ENCODE data around the gene HCFC1.

DNA sequence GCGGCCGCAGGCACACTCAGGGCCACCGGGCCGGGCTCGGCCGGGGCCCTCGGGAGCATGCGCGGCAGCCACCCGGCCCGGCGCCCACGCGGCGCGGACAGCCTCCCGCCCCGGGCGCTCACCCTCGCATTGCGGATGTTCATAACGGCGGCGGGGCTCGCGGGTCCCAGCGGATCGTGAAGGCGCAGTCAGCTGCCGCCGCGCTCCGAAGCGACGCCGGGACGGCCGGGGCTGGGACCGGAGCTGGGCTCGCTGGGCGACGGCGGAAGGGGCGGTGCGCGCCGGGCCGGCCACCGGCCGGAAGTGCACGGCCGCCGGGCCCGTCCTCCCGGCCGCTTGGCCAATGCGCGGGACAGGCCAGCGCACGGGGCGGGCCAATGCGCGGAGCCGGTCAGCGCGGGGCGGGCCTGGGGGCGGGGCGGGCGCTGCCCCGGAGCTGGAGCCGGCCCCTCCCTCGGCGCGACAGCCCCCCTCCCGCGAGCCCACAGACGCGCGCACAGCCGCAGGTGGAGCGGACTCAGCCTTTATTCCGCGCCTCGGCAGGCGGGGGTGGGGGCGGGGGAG, 36.8 kb downstream of the HCFC1 start, which contains the start of gene NAA10:
- TF ChIP-seq, protein P1, sequence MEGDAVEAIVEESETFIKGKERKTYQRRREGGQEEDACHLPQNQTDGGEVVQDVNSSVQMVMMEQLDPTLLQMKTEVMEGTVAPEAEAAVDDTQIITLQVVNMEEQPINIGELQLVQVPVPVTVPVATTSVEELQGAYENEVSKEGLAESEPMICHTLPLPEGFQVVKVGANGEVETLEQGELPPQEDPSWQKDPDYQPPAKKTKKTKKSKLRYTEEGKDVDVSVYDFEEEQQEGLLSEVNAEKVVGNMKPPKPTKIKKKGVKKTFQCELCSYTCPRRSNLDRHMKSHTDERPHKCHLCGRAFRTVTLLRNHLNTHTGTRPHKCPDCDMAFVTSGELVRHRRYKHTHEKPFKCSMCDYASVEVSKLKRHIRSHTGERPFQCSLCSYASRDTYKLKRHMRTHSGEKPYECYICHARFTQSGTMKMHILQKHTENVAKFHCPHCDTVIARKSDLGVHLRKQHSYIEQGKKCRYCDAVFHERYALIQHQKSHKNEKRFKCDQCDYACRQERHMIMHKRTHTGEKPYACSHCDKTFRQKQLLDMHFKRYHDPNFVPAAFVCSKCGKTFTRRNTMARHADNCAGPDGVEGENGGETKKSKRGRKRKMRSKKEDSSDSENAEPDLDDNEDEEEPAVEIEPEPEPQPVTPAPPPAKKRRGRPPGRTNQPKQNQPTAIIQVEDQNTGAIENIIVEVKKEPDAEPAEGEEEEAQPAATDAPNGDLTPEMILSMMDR (IDR thresholded peaks at IDR 0.05) = no peak
- no peak for TF ChIP-seq POLR2A (IDR thresholded peaks at IDR 0.05)

Data from lower leg skin (tissue), 3 donors.